Stimulated activated CD4-positive, alpha-beta T cell treated with anti-CD3 and anti-CD28 coated beads, TNF-alpha, amount 100 ng/mL, for 48 hours (primary cell): ENCODE data around the gene TAF1L.
A peak's percentile ranks its signal among the peaks of the same experiment; 100 is the strongest.

Experiments
- DNase-seq, 3 donors: peaks; one replicate each; pipeline ENCODE4 v3.0.0-alpha.2; 2020; ENCODE audit warnings: low read depth in 3 of 3

Gene TAF1L

GRCh38 chr9:32590898-32591297 is 44.6 kb downstream of the TAF1L start:
- DNase-seq = no peak

- no peak for DNase-seq
Observed at GRCh38 chr9:32590476-32590875, 45.0 kb downstream of the TAF1L start.

- DNase-seq = no peak
Observed at GRCh38 chr9:32589083-32589723, 46.3 kb downstream of the TAF1L start.

GRCh38 chr9:32587901-32588300 is 47.6 kb downstream of the TAF1L start:
- no peak for DNase-seq

GRCh38 chr9:32584784-32585183 is 50.7 kb downstream of the TAF1L start:
- DNase-seq = no peak

GRCh38 chr9:32581512-32582143 is 53.8 kb downstream of the TAF1L start:
- DNase-seq = peak in 1 of 3 donors; percentile 14

- DNase-seq = no peak
Observed at GRCh38 chr9:32580631-32581300, 54.7 kb downstream of the TAF1L start.

GRCh38 chr9:32579706-32580331 is 55.6 kb downstream of the TAF1L start:
- peak; percentile 58 to 71 (median 59) for DNase-seq
